Measurements from ENCODE around the gene INO80B. TPM values are rescaled to one million over a fixed set of nuclear protein-coding genes. Genes with fewer than 3 reads are reported as not detected.

Gene INO80B
- total and polyA plus RNA-seq, 9 of the 15 experiments (the other 6 are each of a cell fraction or from before 2014, with no cell fraction given) = 0.41 to 22.6 (median 9.0) TPM

- TF ChIP-seq PCBP1 (IDR thresholded peaks at IDR 0.05; ENCODE audit: low read depth, low read length, poor library complexity, severe bottlenecking) (no peak), GABPB1 (CRISPR knock-in tag; IDR thresholded peaks at IDR 0.05) (peak; percentile 100), EP400 (IDR thresholded peaks at IDR 0.05) (peak; percentile 83), TFE3 (CRISPR knock-in tag; IDR thresholded peaks at IDR 0.05) (no peak), OTX1 (CRISPR knock-in tag; IDR thresholded peaks at IDR 0.05) (peak; percentile 46; the same call in 1 of the 2 replicates), STAT6 (CRISPR knock-in tag; IDR thresholded peaks at IDR 0.05) (no peak), KDM4B (IDR thresholded peaks at IDR 0.05; ENCODE audit: borderline replicate concordance in 2 of 2, low read depth in 1 of 2) (peak in 1 of 2 experiments; percentile 98; a peak in 2 of 4 replicates), MITF (IDR thresholded peaks at IDR 0.05) (no peak), ESRRB (CRISPR knock-in tag; IDR thresholded peaks at IDR 0.05; ENCODE audit: borderline replicate concordance) (peak; percentile 67; the same call in 1 of the 2 replicates), ATF4 (CRISPR knock-in tag; IDR thresholded peaks at IDR 0.05) (peak; percentile 51), CREB3L1 (IDR thresholded peaks at IDR 0.05; ENCODE audit: borderline replicate concordance, low read depth) (0 out of 2 replicates have a peak, but pooled peaks have one; percentile 59), ELF1 (tag; IDR thresholded peaks at IDR 0.05) (peak; percentile 89), ZNF274 (IDR thresholded peaks at IDR 0.05; ENCODE audit: borderline replicate concordance, low read depth, low read length) (no peak), SIN3A (IDR thresholded peaks at IDR 0.05; ENCODE audit: borderline replicate concordance in 2 of 2, control insufficient read depth in 1 of 2, low read depth in 2 of 2, low read length in 2 of 2) (peak; percentile 74 to 75; a peak in 1 of 4 replicates), L3MBTL2 (IDR thresholded peaks at IDR 0.05) (peak; percentile 77)
Observed at GRCh38 chr2:74472086-74472944, 17.4 kb downstream of the INO80B start, which contains the start of gene MRPL53 (continued).

Data from K562 (cell line).